ENCODE measurements around the gene EDDM13. TPM values are rescaled to one million over a fixed set of nuclear protein-coding genes. Genes with fewer than 3 reads are reported as not detected.

EDDM13 gene
- total RNA-seq, 3 donors from 2014 or later (not counting 1 experiment from before 2014, with no cell fraction given): 1.5 to 3.1 (median 2.6) TPM

- DNase-seq (no peak), ATAC-seq (no peak)
- no peak overlapping the region for H3K4me3 ChIP-seq (ENCODE audit: low read length)
- intact Hi-C loops (cut with micrococcal nuclease): loop anchor here (10.0 kb wide), 1 partner anchor 656 kb away; the partner anchor contains the start of gene U2AF2
- Mint-ChIP-seq H3K36me3 (no peaks in the 10 kb centered on the region), H3K9me3 (no peaks in the 10 kb centered on the region), H3K4me3 (no peak overlapping the region), H3K27ac (no peak overlapping the region), H3K4me1 (peaks cover 15 to 34% of the 10 kb centered on the region in 2 donors), H3K27me3 (ENCODE audit: low read depth in 2 of 2) (no peaks in the 10 kb centered on the region)
- H3K9me3 ChIP-seq (ENCODE audit: control insufficient read depth, insufficient read depth, low read length): no peaks in the 10 kb centered on the region
- 98% methylated on average over 6 of the region's 8 CpGs for WGBS (ENCODE audit: insufficient coverage)
- H3K27me3 ChIP-seq (ENCODE audit: control insufficient read depth, insufficient read depth, low read length): no peaks in the 10 kb centered on the region
- no peak overlapping the region for H3K27ac ChIP-seq (ENCODE audit: low read length)
- peaks cover 9% of the 10 kb centered on the region for H3K4me1 ChIP-seq (ENCODE audit: control insufficient read depth, insufficient read depth, low read length)
- TF ChIP-seq CTCF (IDR thresholded peaks at IDR 0.05): no peak
- H3K36me3 ChIP-seq (ENCODE audit: control insufficient read depth, insufficient read depth, low read length): peaks cover 4% of the 10 kb centered on the region
Measured at GRCh38 chr19:56310462-56310861, 37.9 kb downstream of the EDDM13 start.

- no peak for DNase-seq
- Histone ChIP-seq H3K9me3 (ENCODE audit: control insufficient read depth, insufficient read depth, low read length) (no peaks in the 10 kb centered on the region), H3K4me3 (ENCODE audit: low read length) (no peak overlapping the region), H3K4me1 (ENCODE audit: control insufficient read depth, insufficient read depth, low read length) (peaks cover 13% of the 10 kb centered on the region), H3K36me3 (ENCODE audit: control insufficient read depth, insufficient read depth, low read length) (no peaks in the 10 kb centered on the region), H3K27ac (ENCODE audit: low read length) (no peak overlapping the region), H3K27me3 (ENCODE audit: control insufficient read depth, insufficient read depth, low read length) (no peaks in the 10 kb centered on the region)
- 67% methylated on average over 4 of the region's 4 CpGs for whole genome bisulfite sequencing (ENCODE audit: insufficient coverage)
- peaks cover 21 to 40% of the 10 kb centered on the region in 2 donors for H3K4me1 Mint-ChIP-seq
- H3K4me3 Mint-ChIP-seq: no peak overlapping the region
- H3K36me3 Mint-ChIP-seq: no peaks in the 10 kb centered on the region
- no peak for TF ChIP-seq CTCF (IDR thresholded peaks at IDR 0.05)
- no peak overlapping the region for H3K27ac Mint-ChIP-seq
- no peaks in the 10 kb centered on the region for H3K9me3 Mint-ChIP-seq
- H3K27me3 Mint-ChIP-seq (ENCODE audit: low read depth in 2 of 2): no peaks in the 10 kb centered on the region
- ATAC-seq: no peak
- intact Hi-C loops (cut with micrococcal nuclease): loop anchor here (10.0 kb wide), 1 partner anchor 658 kb away; the partner anchor contains the start of gene U2AF2
Measured at GRCh38 chr19:56312342-56312741, 39.8 kb downstream of the EDDM13 start.

- Mint-ChIP-seq H3K36me3 (no peaks in the 10 kb centered on the region), H3K9me3 (no peaks in the 10 kb centered on the region), H3K4me3 (peak overlapping the region; percentile 98), H3K27me3 (ENCODE audit: low read depth in 2 of 2) (no peaks in the 10 kb centered on the region), H3K4me1 (peaks cover 21 to 40% of the 10 kb centered on the region in 2 donors), H3K27ac (peak overlapping the region; percentile 97 to 98)
- peaks cover 13% of the 10 kb centered on the region for H3K4me1 ChIP-seq (ENCODE audit: control insufficient read depth, insufficient read depth, low read length)
- intact Hi-C loops (cut with micrococcal nuclease): loop anchor here (10.0 kb wide), 1 partner anchor 658 kb away; the partner anchor contains the start of gene U2AF2
- H3K4me3 ChIP-seq (ENCODE audit: low read length): no peak overlapping the region
- H3K27me3 ChIP-seq (ENCODE audit: control insufficient read depth, insufficient read depth, low read length): no peaks in the 10 kb centered on the region
- H3K36me3 ChIP-seq (ENCODE audit: control insufficient read depth, insufficient read depth, low read length): no peaks in the 10 kb centered on the region
- no peak for ATAC-seq
- no peak for DNase-seq
- TF ChIP-seq CTCF (IDR thresholded peaks at IDR 0.05): no peak
- H3K27ac ChIP-seq (ENCODE audit: low read length): no peak overlapping the region
- no peaks in the 10 kb centered on the region for H3K9me3 ChIP-seq (ENCODE audit: control insufficient read depth, insufficient read depth, low read length)
- 88% methylated on average over 8 of the region's 10 CpGs for WGBS (ENCODE audit: insufficient coverage)
Measured at GRCh38 chr19:56312787-56313657, 40.5 kb downstream of the EDDM13 start.
